HG03565 (cell line): ENCODE results near the gene LCE3B.
A peak's percentile ranks its signal among the peaks of the same experiment; 100 is the strongest.
"Not testable (repeated sequence)": the region's sequence is repeated elsewhere in the genome, so short reads cannot be mapped to it uniquely, and the experiment has no call there.

ENCODE experiments used
- ATAC-seq: cut with Tn5 transposase; IDR thresholded peaks from one replicate; pipeline ENCODE4 v1.9.1; 2021; ENCODE audit warnings: mild to moderate bottlenecking, moderate library complexity; ENCODE audit not compliant: unreplicated experiment

Gene LCE3B

GRCh38 chr1:152613511-152613910 lies at the start of gene LCE3B:
Gene LCE3B, plus strand, starts transcription at chr1:152613811. Its CDS starts 0 bp downstream, at chr1:152613811.
- ATAC-seq = no peak

DNA sequence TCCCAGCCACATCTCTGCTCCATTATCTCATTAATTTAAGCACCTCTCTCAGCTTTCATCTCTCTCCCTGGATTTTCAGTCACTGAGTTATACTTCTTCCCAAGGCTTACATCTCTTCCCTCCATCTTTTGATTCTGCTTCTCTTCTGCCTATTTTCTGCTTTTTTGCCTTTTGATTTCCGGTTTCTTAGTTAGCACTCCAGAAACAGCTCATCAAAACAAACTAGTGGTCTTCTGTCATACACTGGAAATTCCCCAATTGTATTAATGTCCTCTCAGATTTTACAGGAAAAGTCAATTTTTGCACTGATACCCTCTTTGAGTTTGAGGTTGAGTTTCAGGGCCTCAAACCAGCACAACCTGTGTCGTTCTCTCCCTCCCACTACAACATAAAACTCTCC lies 48.5 kb upstream of the LCE3B start:
- no peak for ATAC-seq

DNA sequence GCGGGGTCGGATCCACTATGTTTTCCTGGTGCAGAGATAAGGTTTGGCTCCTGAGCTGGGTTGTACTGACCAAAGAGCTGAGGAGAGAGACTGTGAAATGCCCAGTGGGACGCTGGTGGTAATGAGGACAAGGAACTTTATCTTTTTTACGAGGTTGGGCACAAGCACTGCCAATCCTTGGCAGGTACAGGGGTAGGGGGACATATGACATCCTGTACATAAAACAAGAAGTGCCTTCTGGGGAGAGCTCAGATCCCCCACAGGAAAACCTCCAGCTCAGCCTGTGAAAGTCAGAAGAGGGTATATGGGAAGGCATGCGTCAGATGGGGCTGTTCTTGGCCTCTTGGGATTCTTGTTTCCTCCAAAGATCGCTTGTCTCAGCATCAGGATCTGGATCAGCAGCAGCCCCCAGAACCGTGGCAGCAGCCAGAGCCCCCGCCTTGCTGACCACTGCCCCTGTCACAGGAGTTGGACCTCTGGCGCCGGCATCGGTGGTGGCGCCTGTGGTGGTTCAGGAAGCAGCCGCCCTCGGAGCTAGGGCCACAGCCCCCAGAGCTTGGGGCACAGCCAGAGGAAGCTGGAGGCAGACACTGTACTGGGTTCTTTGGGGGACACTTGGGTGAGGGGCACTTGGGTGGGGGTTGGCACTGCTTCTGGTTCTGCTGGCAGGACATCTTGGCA lies 47.9 kb upstream of the LCE3B start:
- no peak for ATAC-seq

DNA sequence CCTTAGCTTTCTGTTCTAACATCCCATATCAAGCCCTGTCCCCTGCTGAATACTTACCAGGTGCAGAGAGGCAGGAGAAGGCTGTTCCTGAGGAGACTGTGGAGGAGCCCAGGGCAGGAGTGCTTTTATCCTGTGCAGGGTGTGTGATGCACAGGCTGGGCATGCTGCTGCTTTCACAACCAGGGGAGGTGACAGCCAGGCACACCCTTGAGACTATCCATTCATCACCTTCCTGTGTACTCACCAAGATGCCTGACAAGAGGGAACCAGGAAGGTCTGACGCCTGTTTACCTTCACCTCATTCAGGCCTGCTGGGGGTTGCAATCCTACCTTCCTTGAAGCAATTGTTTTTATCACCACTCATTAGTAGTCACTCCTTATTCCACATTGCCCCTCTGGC lies 46.9 kb upstream of the LCE3B start, which contains the start of gene LCE3E:
TSS of gene LCE3E (minus strand) at position 100 of the 400 bp plus-strand sequence. CDS start 572 bp downstream, outside the sequence.
- no peak for ATAC-seq

- ATAC-seq = peak; percentile 70
Measured at GRCh38 chr1:152577168-152577567, 36.4 kb upstream of the LCE3B start.

- ATAC-seq = not testable (repeated sequence)
Measured at GRCh38 chr1:152579526-152579925, 34.1 kb upstream of the LCE3B start.

DNA sequence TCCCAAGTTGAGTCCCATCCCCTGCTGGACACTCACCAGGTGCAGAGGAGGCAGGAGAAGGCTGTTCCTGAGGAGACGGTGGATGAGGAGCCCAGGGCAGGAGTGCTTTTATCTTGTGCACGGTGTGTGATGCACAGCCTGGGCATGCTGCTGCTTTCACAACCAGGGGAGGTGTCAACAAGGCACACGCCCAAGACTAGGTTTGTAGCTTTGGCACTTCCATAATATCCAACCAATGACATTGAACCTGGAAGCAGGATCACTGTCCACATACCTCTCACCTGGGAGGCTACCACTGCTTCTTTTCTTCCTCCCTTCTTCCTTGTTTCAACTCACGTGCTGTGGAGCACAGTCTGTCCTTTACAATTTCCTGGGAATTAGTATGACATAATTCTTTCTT lies 33.2 kb upstream of the LCE3B start, which contains the start of gene LCE3D:
TSS of gene LCE3D (minus strand) at position 84 of the 400 bp plus-strand sequence. CDS start 580 bp downstream, outside the sequence.
- ATAC-seq = no peak

GRCh38 chr1:152582647-152583046 lies 31.0 kb upstream of the LCE3B start:
- no peak for ATAC-seq

DNA sequence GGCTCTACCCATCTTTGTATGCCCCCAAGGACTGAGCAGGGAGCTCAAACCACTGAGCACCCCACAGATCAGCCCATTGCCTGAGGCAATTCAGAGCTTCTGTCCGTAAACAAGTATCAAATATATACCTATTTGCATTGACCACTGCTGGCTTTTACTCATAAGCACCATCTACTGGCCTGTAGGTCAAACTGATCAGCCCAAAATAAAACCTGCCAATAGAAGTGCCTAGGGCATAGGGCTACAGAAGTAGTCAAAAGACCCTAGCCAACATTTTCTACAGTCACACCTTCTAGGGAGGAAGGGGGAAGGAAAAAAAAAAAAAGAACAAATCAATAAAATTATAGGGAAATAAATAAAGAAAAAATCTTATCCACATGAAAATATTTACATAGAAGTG lies 28.0 kb upstream of the LCE3B start:
- no peak for ATAC-seq

- no peak for ATAC-seq
Measured at GRCh38 chr1:152596986-152597385, 16.6 kb upstream of the LCE3B start.

GRCh38 chr1:152599934-152600333 lies 13.7 kb upstream of the LCE3B start, which contains the start of gene LCE3C:
Gene LCE3C, plus strand, starts transcription at chr1:152600234. Its CDS starts 498 bp downstream, at chr1:152600732.
- ATAC-seq = no peak

DNA sequence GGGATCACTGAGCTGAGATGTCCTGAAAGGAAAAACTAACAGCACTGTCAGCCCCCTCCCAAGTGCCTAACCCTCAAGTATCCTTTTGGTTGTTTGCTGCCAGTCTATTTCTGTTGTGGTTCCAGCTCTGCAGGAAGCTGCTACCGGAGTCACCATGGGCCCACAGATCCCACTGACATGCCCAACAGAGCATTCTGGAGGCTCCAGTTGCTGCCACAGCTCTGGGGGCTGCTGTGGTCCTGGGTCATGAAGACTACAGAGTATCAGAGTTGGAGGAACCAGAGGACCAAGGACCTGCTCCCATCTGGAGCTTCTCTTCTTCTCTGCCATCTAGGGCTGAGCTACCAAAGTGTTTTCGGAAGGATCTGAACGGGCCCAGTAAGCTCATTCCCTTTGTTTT lies 8.4 kb downstream of the LCE3B start:
- ATAC-seq = no peak

DNA sequence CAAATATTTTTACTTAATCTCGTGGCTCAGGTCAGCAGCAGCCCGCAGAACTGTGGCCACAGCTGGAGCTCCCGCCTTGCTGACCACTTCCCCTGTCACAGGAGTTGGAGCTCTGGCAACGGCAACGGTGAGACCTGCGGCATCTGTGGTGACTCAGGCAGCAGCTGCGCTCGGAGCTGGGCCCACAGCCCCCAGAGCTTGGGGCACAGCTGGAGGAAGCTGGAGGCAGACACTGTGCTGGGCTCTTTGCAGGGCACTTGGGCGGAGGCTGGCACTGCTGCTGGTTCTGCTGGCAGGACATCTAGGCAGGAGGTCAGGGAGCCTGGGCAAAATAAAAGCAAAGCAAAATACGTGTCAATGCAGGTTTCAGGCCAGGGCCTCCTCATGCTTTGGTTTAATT lies 9.2 kb downstream of the LCE3B start, which contains the start of gene LCE3A:
TSS of gene LCE3A (minus strand) at position 301 of the 400 bp plus-strand sequence. CDS start at position 301, 0 bp downstream.
- ATAC-seq = no peak

DNA sequence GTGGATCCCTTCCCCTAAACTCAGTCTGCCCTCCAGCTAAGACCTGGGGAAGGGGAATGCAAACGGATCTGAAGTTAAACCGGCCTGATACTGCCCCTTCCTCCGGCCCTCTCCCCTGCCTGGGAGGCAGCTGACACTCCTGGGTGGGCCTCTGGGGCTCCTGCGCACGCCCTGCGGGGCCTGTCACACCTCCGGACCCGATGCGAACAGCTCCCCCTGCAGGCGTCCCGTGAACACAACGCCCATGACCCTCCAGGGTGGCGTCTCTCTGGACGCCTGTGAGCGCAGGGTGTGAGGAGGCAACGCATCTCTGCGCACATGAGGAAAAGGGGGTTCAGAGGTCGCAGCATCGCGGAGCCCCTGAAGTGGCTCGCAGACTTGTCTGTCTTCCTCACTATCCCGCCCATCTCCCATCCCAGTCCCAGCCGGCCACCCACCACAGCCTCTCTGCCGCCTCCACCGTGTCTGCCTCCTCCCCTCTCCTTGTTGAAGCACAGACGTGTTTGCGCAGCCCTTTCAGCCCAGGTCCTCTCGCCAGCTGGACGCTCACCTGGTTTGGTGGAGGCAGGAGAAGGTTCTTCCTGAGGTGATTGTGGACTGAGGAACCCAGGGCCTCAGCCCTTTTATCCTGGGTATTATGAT lies 9.7 kb downstream of the LCE3B start:
- no peak for ATAC-seq

GRCh38 chr1:152626744-152627143 lies 13.1 kb downstream of the LCE3B start:
- ATAC-seq = no peak

DNA sequence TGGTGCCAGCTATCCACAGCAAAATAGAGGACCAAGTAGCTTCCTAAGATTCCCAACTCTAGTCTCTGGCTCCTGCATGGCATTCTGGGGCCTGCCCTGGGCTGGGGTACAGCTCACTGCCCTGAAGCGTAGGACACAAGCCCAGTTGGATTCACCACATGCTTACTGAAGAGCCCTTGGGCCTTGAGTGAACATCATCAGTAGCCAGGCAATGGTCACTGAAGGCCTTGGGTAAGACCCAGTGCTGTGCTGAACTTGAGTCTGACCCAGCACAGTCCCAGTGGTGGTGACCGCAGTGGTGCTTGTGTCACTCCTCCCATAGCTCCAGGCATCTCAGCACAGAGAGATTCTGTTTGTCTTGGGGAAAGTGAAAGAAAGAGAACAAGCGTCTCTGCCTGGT lies 17.0 kb downstream of the LCE3B start:
- ATAC-seq = no peak

GRCh38 chr1:152640351-152640750 lies 26.7 kb downstream of the LCE3B start:
- ATAC-seq = no peak

GRCh38 chr1:152643945-152644344 lies 30.3 kb downstream of the LCE3B start:
- no peak for ATAC-seq

DNA sequence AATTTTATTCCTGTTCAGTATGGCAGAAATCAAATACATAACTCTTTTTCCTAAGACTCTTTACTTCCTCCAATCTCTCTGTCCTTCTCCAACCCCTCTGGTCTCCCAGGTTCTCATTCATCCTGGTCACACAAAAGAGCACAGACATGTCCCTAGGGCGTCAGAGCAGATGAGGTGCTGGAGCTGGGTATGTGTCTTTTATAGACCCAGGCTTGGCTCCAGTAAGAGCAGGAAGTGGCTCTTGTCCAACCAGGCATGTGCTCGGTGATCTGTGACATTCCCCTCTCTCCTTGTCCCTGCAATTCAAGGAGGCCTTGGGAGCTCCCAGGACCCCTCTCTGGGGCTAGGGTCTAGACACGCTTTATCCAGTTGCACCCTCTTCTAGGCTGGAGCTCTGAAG lies 31.5 kb downstream of the LCE3B start:
- ATAC-seq = no peak

- ATAC-seq = no peak
Measured at GRCh38 chr1:152646656-152647055, 33.0 kb downstream of the LCE3B start.

DNA sequence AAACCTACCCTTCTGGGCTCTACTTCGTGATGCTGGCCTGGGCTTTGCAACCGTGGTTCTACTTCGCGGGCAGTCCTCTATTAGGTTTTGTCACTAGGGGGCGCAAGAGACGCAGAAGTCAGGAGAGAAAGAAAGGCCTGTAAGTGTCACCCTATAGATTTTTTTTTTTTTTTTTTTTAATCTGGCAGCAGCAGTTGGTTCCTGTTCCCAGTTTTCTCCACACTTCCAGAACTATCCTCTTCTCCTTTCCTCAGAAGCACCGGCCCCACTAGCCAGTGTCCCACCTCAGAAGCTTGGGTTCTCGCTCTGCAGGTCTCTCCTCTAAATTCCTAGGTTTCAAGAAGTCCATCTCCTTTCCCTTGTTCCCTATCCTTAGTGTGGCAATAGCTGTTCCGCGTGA lies 40.5 kb downstream of the LCE3B start:
- ATAC-seq = no peak

GRCh38 chr1:152656459-152656858 lies 42.8 kb downstream of the LCE3B start:
- ATAC-seq = no peak
